GM18870 (cell line): ENCODE results near the gene POC1A.
"Not testable (repeated sequence)": the region's sequence is repeated elsewhere in the genome, so short reads cannot be mapped to it uniquely, and the experiment has no call there.

Source experiments
- ATAC-seq: cut with Tn5 transposase; IDR thresholded peaks from one replicate; pipeline ENCODE4 v1.9.1; 2021; ENCODE audit warnings: moderate library complexity; ENCODE audit not compliant: unreplicated experiment

POC1A gene

DNA sequence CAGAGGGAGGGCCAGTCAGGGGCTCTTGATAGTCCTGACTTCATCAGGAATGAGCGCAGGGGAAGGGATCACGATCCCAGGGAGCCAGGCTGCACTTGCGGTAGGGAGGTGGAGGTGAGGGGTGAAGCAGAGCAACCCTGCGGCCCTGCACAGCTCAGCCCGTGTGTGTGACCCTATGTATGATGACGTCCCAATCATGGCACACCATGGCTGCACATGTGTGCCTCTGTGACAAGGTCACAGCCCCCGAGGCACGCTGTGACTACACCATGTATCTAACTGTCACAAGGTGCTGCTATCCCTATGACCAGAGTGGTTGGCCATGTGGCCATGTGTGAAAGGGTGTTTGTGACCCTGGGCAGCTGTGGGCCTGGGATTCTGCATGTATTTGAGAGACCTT lies 30.5 kb upstream of the POC1A start:
- ATAC-seq, result no peak

DNA sequence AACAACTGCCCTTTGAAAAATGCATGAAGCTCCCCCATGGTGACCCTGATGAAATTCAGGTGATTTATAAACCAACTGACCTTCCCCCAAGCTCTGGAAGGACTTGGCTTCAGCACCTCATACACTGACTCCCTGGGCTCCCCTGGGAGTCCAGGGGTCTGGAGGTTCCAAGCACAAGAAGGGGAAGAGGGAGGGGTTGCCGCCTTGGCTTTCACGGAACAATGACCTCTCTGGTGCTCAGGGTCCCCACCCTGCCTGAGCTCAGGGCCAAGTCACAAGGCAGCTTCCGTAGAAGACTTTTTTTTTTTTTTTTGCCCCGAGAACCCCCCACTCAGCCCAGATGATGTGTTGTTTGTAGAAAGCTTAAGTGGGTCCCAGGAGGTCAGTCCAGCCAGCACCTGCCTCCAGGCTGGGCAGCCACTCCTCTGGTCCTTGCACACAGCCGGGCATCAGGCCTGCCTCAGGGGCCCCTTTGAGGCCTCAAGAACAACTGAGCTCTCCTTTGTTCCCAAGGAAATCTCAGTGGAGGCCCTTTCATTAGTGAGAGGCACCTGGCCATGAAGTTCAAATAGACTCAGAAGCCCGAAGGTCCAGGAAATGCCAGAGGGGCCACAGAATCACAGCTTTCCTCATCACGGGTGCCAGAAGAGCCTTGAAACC lies 29.7 kb upstream of the POC1A start:
- ATAC-seq, result no peak

DNA sequence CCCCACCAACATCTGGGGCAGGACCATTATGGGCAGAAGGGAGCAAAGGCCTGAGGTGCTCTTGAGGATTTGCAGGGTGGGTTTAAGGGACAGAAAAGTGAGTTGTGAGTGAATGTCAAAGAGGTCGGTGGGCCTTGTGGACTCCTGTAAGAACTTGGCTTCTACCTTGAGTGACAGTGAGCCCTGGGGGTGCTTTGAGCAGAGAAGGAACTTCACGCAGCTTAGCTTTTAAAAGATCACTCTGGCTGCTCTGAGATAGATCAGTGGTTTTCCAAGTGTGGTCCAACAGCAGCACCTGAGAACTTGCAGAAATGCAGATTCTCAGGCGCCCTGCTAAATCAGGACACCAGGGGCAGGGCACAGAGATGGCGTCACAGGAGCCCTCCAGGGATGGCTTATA lies 28.5 kb upstream of the POC1A start:
- ATAC-seq, result no peak

DNA sequence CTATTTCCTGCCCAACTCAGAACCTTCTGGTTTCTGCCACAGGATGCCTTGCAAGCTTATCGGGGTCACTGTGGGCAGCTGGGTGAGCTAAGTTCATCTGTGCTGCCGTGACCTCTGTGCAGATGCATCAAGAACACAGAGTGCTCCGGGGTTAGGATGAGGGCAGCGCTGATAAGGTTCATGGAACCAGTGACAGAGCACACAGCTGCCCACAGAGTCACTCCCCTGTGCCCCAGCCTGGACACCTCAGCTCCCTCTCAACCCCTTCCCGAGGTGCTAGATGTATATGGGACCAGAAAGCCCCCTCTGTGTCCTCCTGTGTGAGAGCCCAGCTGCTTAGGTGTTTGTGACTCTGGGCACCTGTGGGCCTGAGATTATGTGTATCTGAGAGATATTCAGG lies 28.0 kb upstream of the POC1A start:
- no peak for ATAC-seq

DNA sequence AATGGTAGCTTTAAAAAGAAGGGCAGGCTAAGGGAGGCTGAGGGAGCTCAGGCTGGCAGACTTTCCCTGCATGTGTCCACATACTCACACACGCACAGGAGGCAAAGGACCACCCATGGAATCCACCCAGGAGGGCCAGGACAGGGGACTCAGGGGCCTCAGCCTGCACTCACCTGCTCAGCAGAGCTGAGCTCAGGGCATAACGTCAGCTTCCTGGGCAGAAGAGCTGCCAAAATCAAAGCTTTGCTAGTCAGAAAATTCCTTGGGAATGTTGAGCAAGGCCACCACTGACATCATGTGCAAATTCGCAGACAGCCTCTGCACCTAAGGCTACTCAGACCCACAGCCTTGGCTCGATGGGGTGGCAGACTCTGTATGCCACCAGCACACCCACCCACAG lies 27.3 kb upstream of the POC1A start:
- ATAC-seq, result no peak

DNA sequence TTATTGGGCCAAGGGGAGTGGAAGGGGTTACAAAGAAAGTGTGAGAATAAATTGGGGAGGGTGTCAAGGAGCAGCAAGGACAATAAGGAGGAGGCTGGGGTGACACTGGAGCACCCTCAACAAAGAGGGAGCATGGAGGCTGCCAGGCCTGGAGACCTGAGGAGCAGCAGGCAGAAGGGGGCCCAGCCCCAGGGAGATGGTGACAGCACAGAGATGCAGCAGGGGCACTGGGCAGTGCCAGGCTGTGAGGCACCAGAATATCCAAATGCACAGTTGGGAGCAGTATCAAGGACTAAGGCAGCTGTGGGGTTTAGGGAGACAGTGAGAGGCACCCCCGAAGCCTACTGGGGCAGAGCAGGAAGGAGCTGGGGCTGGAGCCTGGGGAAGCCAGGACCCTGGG lies 24.3 kb upstream of the POC1A start:
- no peak for ATAC-seq

DNA sequence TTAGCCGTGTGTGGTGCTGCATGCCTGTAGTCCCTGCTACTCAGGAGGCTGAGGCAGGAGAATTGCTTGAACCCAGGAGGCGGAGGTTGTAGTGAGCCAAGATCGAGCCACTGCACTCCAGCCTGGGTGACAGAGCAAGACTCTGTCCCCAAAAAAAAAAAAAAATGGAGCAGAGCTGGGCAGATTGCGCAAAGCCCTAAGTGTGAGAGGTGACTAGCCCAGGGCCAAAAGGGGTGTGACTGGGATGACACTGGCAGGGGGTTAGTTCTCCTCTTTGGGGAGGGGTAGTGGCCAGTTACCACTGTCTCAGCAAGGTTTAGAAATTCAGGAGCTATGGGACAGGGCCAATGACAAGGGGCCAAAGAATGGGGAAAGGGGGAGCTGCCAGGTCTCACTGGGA lies 23.9 kb upstream of the POC1A start:
- not testable (repeated sequence) for ATAC-seq

DNA sequence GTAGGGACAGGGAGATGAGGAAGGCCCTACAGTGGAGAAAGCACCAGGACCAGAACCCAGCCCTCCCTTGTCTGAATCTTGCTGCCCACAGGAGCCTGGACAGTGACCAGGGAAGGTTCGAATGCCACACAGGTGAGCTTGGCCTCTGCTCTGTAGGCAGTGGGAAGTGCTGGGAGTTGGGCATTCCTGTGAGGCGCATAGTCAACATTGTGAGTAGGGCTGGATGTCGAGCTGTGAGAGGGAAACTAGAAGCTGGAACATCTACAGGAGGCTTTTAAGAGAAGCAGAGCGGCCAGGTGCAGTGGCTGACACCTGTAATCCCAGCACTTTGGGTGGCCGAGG lies 23.4 kb upstream of the POC1A start:
- no peak for ATAC-seq

DNA sequence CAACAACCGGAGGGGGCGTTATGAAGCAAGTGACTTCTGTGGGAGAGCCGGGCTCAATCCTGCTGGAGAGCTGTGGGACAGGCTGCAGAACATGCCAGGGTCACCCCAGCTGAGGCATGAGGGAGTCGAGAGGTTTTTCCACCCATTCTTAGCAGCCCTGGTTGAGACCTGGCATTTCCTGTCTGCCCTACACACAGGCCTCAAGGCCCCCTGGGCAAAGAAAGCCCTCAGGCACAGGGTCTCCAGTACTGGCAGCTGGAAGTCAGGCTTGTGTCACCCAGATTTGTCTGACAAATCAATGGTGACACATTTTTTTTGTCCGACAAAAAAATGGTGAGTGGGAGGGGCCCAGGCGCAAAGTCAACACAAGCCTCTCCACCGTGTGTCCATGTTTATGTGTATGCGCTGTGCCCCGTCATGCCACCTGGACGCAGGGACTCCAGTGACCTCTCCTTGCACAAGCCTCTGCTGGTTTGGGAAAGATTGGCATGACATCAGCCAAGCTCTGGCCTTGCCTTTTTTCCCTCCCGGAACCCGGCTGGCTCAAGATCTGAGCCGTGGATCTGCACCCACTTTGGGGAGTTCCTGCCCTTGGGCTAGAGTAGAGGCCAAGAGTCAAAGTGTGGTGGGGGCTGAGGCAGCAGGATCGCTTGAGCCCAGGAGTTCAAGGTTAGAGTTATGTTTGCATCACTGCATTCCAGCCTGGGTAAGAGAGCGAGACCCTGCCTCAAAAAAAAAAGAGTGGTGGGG lies 22.9 kb upstream of the POC1A start:
- no peak for ATAC-seq

DNA sequence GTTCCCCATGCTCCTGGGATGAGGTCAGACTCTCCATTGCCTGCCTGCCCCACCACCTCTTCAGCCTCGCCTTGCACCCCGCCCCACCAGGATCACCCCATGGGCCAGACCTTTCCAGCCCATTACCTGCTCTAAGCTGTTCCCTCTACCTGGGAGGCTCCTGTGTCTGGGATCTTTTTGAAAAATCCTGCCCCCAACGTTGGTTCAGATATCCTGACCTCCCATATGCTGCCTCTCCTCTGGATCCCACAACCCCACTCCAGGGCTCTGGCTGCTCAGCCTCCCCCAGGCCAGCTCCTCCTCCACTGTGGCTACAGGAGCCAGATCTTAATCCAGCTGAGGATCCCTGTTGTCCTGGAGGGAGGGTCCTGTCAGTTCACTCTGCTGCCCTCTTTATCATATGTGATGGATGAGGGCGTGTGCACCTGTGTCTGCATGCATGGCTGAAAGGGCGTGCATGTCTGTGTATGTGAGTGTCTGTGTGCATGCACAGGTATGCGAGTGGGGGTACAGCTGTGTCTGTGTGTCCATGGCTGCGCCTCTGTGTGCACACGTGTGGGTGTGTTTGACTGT lies 22.0 kb upstream of the POC1A start:
- no peak for ATAC-seq

DNA sequence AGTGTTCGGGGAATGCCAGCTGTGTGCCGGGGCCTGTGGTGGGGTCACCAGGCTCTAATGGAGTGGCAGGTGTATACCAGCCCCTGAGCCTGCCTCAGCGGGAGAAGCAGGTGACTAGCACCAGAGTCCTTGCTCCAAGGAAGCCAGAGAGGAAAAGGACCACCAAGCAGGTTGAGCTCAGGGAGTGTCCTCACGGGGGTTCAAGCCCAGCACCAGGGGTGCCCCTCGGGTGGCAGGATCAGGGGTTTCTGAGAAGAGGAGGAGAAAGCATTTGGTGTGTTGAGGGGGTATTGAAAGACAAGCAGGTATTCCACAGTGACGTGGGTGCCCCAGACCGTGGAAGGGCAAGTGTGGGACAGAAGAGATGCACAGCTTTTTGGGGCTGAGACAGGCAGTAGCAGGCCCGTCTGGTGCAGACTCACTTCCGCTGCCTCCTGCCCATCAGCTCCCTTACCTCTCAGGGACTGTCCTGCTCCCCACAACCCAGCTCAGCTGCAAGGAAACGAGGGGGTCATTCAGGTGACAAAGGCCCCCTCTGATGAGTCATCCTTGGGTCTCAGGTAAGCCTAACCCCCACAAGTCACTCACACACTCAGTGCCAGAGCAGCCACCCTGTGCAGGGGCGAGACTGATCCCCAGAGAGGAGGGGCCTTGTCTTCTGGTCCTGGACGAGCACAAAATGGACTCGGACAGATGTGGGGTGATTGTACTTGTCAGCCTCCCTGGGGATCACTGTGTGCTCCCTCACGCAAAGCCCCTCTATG lies 21.4 kb upstream of the POC1A start:
- ATAC-seq, result no peak

DNA sequence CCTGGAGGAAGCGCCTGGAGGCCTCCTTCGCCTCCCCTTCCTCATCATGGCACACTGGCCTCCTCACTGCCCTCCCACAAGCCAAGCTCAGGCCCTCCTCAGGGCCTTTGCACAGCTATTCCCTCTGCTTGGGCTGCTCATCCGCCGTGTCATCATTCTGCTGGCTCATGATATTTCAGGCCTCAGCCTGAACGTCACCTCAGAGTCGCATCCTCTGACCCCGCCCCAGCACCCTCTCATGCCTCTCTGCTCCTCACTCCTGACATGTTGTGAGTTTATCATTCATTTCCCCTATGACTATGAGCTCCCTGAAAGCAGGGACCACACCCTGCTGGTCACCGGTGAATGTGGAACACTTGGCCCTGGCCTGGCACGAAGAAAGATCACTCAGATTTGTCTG lies 20.7 kb upstream of the POC1A start:
- ATAC-seq, result no peak

DNA sequence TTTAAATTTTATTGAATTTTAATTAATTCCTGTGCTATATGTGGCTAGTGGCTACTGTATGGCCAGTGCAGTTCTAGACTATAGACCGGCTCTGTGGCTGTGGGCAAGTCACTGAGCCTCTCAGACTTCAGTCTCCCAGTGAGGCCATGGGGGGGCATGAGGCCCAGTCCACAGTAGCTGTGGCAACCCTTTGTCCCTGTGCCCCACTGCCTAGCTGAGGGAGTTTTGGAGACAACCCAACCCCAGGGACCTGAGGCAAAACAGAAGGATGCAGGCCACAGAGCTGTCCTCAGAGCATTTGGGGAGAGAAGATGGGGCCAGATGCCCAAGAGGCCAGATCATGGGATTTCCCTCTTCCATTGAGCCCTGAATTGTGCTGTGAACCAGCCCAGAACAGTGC lies 18.9 kb upstream of the POC1A start:
- ATAC-seq, result no peak

DNA sequence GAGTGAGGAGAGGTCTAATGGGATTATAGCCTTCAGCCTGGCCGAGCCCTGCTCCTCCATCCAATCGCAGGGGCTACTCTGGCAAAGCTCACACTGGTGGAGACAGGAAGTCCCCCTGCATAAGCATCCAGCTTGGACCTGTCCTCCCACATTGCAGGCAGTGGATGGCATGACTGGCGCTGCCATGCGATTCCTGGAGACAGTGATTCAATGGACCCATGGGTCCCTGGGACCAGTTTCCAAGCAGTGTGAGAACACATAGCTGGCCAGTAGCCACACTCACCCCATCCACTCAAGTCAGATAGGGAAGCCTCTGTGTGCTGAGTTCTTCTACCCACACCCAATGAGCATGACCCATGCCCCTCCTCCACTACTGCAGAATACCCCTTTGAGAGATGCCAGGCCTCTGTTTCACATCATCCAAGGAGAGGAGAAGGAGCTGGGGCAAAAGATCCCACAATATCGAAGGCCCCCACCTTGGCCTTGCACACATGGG lies 18.1 kb upstream of the POC1A start:
- ATAC-seq, result no peak

DNA sequence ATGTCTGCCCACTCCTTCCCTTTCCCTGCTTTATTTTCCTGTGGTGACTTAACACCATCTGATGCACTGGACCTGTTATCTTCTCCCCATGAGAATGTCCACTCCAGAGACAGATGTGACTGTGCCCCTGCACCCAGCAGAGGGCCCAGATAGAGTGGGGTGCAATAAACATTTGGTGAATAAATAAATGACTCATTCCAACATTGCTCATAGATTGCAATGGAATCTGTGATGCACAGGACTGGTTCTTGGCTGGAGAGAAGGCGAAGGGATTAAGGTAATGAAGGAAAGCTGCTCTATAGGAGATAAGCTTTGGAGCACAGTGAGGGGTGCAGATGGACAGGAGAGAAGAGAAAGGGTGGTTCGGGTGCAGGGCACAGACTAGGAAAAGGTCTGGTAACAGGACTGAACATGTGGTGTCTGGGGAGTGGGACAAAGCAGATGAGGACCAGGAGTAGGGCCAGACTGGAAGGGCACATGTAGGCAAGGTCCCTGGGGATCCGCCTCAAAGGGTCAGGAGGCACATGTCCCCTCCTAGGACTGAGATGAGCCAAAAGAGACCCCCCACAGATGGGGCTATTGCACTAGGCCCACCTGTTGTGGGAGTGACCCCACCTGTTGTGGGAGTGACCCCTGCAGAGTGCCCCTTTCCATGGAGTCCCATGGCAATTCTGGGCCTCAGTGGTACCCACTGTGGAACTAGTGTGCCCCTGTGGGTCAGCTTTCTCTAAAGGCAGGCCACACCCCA lies 17.5 kb upstream of the POC1A start:
- ATAC-seq, result no peak

DNA sequence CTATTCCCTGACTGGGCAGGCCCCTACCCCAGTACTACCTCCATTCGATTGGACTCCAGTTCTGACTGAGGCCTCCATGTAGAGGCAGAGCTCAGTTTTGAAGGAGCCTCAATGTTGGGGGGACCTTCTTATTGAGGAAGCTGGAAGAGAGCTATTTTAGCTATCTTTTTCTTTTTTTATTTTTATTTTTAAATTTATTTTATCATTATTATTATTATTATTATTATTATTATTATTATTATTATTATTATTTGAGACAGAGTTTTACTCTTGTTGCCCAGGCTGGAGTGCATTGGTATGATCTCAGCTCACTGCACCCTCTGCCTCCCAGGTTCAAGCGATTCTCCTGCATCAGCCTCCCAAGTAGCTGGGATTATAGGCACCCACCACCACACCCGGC lies 16.0 kb upstream of the POC1A start:
- ATAC-seq, result not testable (repeated sequence)

DNA sequence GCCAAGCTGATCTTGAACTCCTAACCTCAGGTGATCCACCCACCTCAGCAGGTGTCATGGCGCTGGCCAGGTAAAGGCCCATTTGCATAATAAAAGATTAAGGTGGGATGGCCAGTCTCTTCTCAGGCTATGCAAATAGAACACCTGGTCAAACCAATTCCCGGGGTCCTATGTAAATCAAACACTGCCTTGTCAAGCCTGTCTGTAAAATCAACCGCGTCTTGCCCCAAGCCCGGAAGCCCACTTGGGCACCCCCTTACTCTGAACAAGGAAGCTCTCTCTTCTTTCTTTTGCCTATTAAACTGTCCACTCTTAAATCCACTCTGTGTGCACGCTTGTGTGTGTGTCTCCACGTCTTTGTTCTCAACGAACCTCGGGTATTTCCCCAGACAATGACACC lies 13.0 kb upstream of the POC1A start:
- no peak for ATAC-seq

DNA sequence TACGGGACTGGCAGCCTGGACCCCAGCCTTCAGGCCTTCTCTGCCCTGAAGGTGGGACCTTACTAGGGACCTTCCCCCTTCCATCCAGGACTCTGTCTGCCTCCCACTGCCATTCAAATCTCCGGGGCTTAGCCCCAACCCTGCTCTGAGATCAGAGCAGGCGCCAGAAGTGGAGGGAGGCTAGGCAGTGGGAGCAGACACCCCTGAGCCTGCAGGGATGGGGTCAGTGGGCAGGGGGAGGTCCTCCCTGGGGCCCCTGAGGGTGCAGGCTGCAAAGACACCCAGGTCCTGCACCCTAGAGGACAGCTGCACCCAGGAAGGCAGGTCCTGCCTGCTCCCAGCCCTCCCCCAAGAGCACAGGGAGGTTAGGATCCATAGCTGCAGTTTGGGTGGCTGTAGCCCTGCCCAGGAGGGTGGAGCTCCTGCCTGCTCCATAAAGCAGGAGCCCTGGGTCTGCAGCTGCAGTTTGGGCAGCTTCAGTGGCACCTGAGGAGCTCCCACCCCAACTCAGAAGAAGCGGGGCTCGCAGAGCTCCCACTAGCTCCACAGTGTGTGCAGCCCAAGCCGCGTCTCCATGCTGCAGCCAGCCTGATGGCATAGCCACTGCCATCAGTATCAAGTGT lies 8.1 kb upstream of the POC1A start:
- no peak for ATAC-seq

DNA sequence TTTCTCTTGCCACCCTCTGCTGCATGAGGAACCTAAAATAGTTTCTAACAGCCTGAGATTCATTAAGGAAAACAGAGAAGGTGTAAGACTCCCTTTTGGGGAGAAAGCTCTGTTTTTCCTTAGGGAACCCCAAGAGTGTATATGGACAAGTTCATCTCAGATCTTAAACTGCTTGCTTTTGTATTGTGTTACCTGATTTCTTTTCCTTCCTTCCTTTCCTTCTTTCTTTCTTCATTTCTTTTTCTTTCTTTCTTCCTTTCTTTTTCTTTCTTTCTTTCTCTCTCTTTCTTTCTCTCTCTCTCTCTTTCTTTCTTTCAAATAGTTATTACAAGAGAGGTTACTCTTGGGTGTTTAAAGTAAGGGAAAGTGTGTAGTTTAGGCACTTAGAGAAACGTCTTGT lies 5.3 kb upstream of the POC1A start:
- no peak for ATAC-seq

DNA sequence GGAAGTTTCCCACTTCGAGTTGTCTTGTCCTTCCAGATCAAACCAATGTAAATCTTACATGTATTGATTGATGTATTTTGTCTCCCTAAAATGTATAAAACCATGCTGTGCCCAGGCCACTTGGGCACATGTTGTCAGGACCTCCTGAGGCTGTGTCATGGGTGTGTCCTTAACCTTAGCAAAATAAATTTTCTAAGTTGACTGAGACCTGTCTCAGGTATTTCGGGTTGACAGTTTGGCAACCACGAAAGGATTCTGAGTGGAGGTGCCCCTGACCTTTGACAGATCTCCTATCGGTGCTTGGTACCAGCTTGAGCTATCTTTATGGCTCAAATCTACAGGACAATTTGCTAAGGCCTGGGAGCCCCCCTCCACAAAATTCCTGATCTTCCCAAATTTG lies 1.7 kb upstream of the POC1A start:
- no peak for ATAC-seq
